ENCODE measurements around the gene MAML3.

The MAML3 gene

GRCh38 chr4:139814323-139815015 is 339.5 kb downstream of the MAML3 start:
- no peak for DNase-seq (ENCODE audit: low read depth in 2 of 2)

GRCh38 chr4:139813881-139814280 is 340.1 kb downstream of the MAML3 start:
- no peak for DNase-seq (ENCODE audit: low read depth in 2 of 2)

GRCh38 chr4:139810710-139811109 is 343.3 kb downstream of the MAML3 start:
- DNase-seq (ENCODE audit: low read depth in 2 of 2), result no peak

- DNase-seq (ENCODE audit: low read depth in 2 of 2), result no peak
These were observed 344.2 kb downstream of the MAML3 start for GRCh38 chr4:139809757-139810140.

- DNase-seq (ENCODE audit: low read depth in 2 of 2), result no peak
These were observed 344.9 kb downstream of the MAML3 start for GRCh38 chr4:139808808-139809756.

GRCh38 chr4:139808381-139808807 is 345.6 kb downstream of the MAML3 start:
- DNase-seq (ENCODE audit: low read depth in 2 of 2), result no peak

GRCh38 chr4:139807483-139807882 is 346.5 kb downstream of the MAML3 start:
- no peak for DNase-seq (ENCODE audit: low read depth in 2 of 2)

- DNase-seq (ENCODE audit: low read depth in 2 of 2), result no peak
These were observed 347.1 kb downstream of the MAML3 start for GRCh38 chr4:139806929-139807328.

GRCh38 chr4:139802931-139803330 is 351.1 kb downstream of the MAML3 start:
- no peak for DNase-seq (ENCODE audit: low read depth in 2 of 2)

- no peak for DNase-seq (ENCODE audit: low read depth in 2 of 2)
These were observed 351.5 kb downstream of the MAML3 start for GRCh38 chr4:139802488-139802887.

GRCh38 chr4:139801895-139802294 is 352.1 kb downstream of the MAML3 start:
- DNase-seq (ENCODE audit: low read depth in 2 of 2), result no peak

- no peak for DNase-seq (ENCODE audit: low read depth in 2 of 2)
These were observed 353.9 kb downstream of the MAML3 start for GRCh38 chr4:139800082-139800481.

- DNase-seq (ENCODE audit: low read depth in 2 of 2), result no peak
These were observed 354.4 kb downstream of the MAML3 start for GRCh38 chr4:139799615-139800014.

- no peak for DNase-seq (ENCODE audit: low read depth in 2 of 2)
These were observed 355.5 kb downstream of the MAML3 start for GRCh38 chr4:139798456-139798855.

- DNase-seq (ENCODE audit: low read depth in 2 of 2), result no peak
These were observed 356.7 kb downstream of the MAML3 start for GRCh38 chr4:139797287-139797686.

- no peak for DNase-seq (ENCODE audit: low read depth in 2 of 2)
These were observed 358.3 kb downstream of the MAML3 start for GRCh38 chr4:139795527-139796314.

- no peak for DNase-seq (ENCODE audit: low read depth in 2 of 2)
These were observed 359.6 kb downstream of the MAML3 start for GRCh38 chr4:139794158-139794954.

GRCh38 chr4:139791681-139792080 is 362.3 kb downstream of the MAML3 start:
- DNase-seq (ENCODE audit: low read depth in 2 of 2), result no peak

GRCh38 chr4:139790291-139790690 is 363.7 kb downstream of the MAML3 start:
- no peak for DNase-seq (ENCODE audit: low read depth in 2 of 2)

GRCh38 chr4:139789096-139789654 is 364.8 kb downstream of the MAML3 start:
- DNase-seq (ENCODE audit: low read depth in 2 of 2), result no peak

Measured in stimulated activated CD4-positive, alpha-beta T cell treated with anti-CD3 and anti-CD28 coated beads, Interleukin-15, amount 100 ng/mL, for 48 hours (primary cell).